Right atrium auricular region (tissue), 2 donors: Measurements from ENCODE around the gene HMX2. TPM values are rescaled to one million over a fixed set of nuclear protein-coding genes. Genes with fewer than 3 reads are reported as not detected.

Experiments
- DNase-seq: peaks from one replicate; pipeline ENCODE4 v3.0.0-alpha.2; 2019; ENCODE audit warnings: low spot score
- H3K27ac ChIP-seq, 2 donors: fragments of 200-600 bp; sonication (generic); 1 replicate in 1 of 2; 2 replicates in 1 of 2; pipeline ENCODE4 v1.5.1; 2016 to 2019
- H3K27me3 ChIP-seq, 2 donors: fragments of 200-600 bp; sonication (generic); one replicate each; pipeline versions ENCODE4 v1.5.1 to v1.6.0; 2017 to 2019
- H3K36me3 ChIP-seq: fragments of 200-600 bp; sonication (generic); one replicate; pipeline ENCODE4 v1.5.1; 2016
- H3K4me1 ChIP-seq, 2 donors: fragments of 200-600 bp; sonication (generic); one replicate each; pipeline versions ENCODE4 v1.5.1 to v1.6.0; 2017 to 2019
- H3K4me3 ChIP-seq, 2 donors: fragments of 200-600 bp; sonication (generic); 1 replicate in 1 of 2; 2 replicates in 1 of 2; pipeline ENCODE4 v1.5.1; 2017 to 2019; ENCODE audit warnings: mild to moderate bottlenecking in 1 of 2, moderate library complexity in 1 of 2
- H3K9me3 ChIP-seq, 2 donors: fragments of 200-600 bp; sonication (generic); one replicate each; pipeline ENCODE4 v1.5.1; 2019
- CTCF ChIP-seq, 2 donors: fragments of 200-600 bp; sonication (generic); IDR thresholded peaks; one replicate each; pipeline ENCODE4 v1.5.1; 2019; ENCODE audit warnings: antibody characterized with exemption in 2 of 2
- total RNA-seq, 2 donors: library from RNA; depleted of rRNA; stranded (reverse); fragments of >200 nt; gene quantifications; one replicate each; pipeline ENCODE4 v1.1.0, GENCODE V29; 2016

Gene HMX2
- total RNA-seq, 2 donors from 2014 or later: not detected

GRCh38 chr10:123149162-123149567 lies 1.2 kb downstream of the HMX2 start:
- H3K9me3 ChIP-seq: no peaks in the 10 kb centered on the region
- no peak overlapping the region for H3K27ac ChIP-seq
- DNase-seq: no peak
- peaks cover 0 to 55% of the 10 kb centered on the region in 2 donors for H3K4me1 ChIP-seq
- peaks cover 76% of the 10 kb centered on the region in 2 donors for H3K27me3 ChIP-seq
- H3K36me3 ChIP-seq: no peaks in the 10 kb centered on the region
- peak overlapping the region in 1 of 2 donors; percentile 40 for H3K4me3 ChIP-seq
- no peak for TF ChIP-seq CTCF (IDR thresholded peaks at IDR 0.05)

DNA sequence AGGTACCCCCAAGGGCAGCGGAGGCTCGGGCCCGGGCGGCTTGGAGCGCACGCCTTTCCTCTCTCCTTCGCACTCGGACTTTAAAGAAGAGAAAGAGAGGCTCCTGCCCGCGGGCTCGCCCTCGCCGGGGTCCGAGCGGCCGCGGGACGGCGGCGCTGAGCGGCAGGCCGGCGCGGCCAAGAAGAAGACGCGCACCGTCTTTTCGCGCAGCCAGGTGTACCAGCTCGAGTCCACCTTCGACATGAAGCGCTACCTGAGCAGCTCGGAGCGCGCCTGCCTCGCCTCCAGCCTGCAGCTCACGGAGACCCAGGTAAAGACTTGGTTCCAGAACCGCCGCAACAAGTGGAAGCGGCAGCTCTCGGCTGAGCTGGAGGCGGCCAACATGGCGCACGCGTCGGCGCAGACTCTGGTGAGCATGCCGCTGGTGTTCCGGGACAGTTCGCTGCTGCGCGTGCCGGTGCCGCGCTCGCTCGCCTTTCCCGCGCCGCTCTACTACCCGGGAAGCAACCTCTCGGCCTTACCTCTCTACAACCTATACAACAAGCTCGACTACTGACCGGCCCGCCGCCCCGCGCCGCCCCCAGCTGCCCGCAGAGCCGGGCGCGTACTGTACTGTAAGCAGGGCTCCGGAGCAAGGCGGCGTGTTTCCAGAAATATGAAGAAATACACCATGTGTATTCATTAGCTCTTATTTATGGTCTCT lies 1.8 kb downstream of the HMX2 start:
- no peaks in the 10 kb centered on the region for H3K9me3 ChIP-seq
- no peaks in the 10 kb centered on the region for H3K36me3 ChIP-seq
- no peak for TF ChIP-seq CTCF (IDR thresholded peaks at IDR 0.05)
- no peak overlapping the region for H3K27ac ChIP-seq
- H3K4me1 ChIP-seq: peaks cover 0 to 55% of the 10 kb centered on the region in 2 donors
- peak overlapping the region; percentile 17 to 40 for H3K4me3 ChIP-seq
- peaks cover 72% of the 10 kb centered on the region in 2 donors for H3K27me3 ChIP-seq
- DNase-seq: no peak

GRCh38 chr10:123150271-123150985 lies 2.5 kb downstream of the HMX2 start:
- no peak for DNase-seq
- TF ChIP-seq CTCF (IDR thresholded peaks at IDR 0.05): no peak
- Histone ChIP-seq H3K4me1 (peaks cover 0 to 59% of the 10 kb centered on the region in 2 donors), H3K36me3 (no peaks in the 10 kb centered on the region), H3K4me3 (peak overlapping the region in 1 of 2 donors; percentile 40), H3K27me3 (peaks cover 64 to 67% of the 10 kb centered on the region in 2 donors), H3K27ac (no peak overlapping the region), H3K9me3 (no peaks in the 10 kb centered on the region)

DNA sequence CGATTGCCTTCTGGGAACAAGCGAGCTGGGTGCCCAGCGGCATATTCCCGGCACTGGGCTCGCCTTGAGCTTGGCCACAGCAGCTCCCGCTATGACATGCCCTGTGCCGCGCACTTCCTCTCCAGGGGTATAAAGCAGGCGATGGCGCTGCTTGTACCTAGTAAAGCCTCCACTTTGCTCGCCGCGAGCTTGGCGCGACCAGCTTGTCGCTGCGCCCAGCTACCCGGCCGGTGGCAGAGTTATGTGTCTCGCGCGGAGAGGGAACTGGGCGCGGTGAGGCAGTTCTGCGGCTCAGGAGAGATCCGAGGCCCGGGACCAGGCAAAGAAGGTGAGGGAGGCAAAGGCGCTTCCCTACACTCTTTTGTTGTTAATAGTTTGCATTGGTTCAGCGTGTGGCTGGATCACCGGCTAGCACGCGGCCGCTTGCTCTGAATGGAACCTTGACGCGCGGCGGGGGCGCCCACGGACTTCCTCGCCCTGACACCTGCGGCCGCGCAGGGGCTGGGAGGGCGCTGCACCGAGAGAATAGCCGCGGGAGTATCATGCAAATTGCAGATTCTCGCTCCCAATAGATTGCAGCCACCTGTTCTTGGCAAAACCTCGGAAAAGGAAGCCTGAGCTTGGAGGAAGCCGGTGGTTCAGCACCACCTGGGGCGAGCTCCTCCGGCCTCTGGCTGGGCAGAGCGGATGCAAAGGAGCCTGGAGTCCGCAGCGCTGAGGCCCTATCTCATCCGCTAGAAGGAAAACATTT lies 3.2 kb downstream of the HMX2 start:
- peak overlapping the region in 1 of 2 donors; percentile 31 for H3K4me3 ChIP-seq
- H3K4me1 ChIP-seq: peaks cover 0 to 59% of the 10 kb centered on the region in 2 donors
- peaks cover 5% of the 10 kb centered on the region for H3K36me3 ChIP-seq
- DNase-seq: no peak
- peaks cover 57 to 59% of the 10 kb centered on the region in 2 donors for H3K27me3 ChIP-seq
- H3K27ac ChIP-seq: no peak overlapping the region
- no peak for TF ChIP-seq CTCF (IDR thresholded peaks at IDR 0.05)
- H3K9me3 ChIP-seq: no peaks in the 10 kb centered on the region

- no peak for TF ChIP-seq CTCF (IDR thresholded peaks at IDR 0.05)
- H3K4me3 ChIP-seq: no peak overlapping the region
- H3K9me3 ChIP-seq: no peaks in the 10 kb centered on the region
- peaks cover 55% of the 10 kb centered on the region in 2 donors for H3K27me3 ChIP-seq
- no peak for DNase-seq
- H3K27ac ChIP-seq: no peak overlapping the region
- peaks cover 11% of the 10 kb centered on the region for H3K36me3 ChIP-seq
- peaks cover 0 to 59% of the 10 kb centered on the region in 2 donors for H3K4me1 ChIP-seq
Observed at GRCh38 chr10:123151737-123152135, 3.8 kb downstream of the HMX2 start.
